Thoracic aorta (tissue), 2 donors: ENCODE results near the gene TRAPPC12. TPM values are rescaled to one million over a fixed set of nuclear protein-coding genes. Genes with fewer than 3 reads are reported as not detected.

Experiments used
- ATAC-seq: fragments of 150-250 bp; one replicate; pipeline ENCODE4 v1.8.0; 2017; ENCODE audit warnings: low read depth; ENCODE audit not compliant: insufficient number of reproducible peaks, low FRiP score
- DNase-seq: peaks from one replicate; pipeline ENCODE4 v3.0.0-alpha.2; 2020; ENCODE audit warnings: low spot score
- H3K27ac ChIP-seq, 2 donors: fragments of 200-600 bp; sonication (generic); 1 replicate in 1 of 2; 2 replicates in 1 of 2; pipeline ENCODE4 v1.5.1; 2016; ENCODE audit warnings: mild to moderate bottlenecking in 2 of 2, moderate library complexity in 2 of 2
- H3K27me3 ChIP-seq: fragments of 200-600 bp; sonication (generic); replicated peaks from 2 replicates; pipeline ENCODE4 v1.6.0; 2016; ENCODE audit warnings: mild to moderate bottlenecking; ENCODE audit not compliant: insufficient read depth
- H3K36me3 ChIP-seq: fragments of 200-600 bp; sonication (generic); one replicate; pipeline ENCODE4 v1.5.1; 2016
- H3K4me1 ChIP-seq, 2 donors: fragments of 200-600 bp; sonication (generic); 1 replicate in 1 of 2; 2 replicates in 1 of 2; pipeline versions ENCODE4 v1.5.1 to v1.6.0; 2016; ENCODE audit warnings: low read depth in 2 of 2, mild to moderate bottlenecking in 1 of 2; ENCODE audit not compliant: control insufficient read depth in 1 of 2
- H3K4me3 ChIP-seq: fragments of 200-600 bp; sonication (generic); 2 replicates; pipeline ENCODE4 v1.5.1; 2016; ENCODE audit warnings: mild to moderate bottlenecking
- H3K9me3 ChIP-seq: fragments of 200-600 bp; sonication (generic); 2 replicates; pipeline ENCODE4 v1.5.1; 2016
- CTCF ChIP-seq: fragments of 200-600 bp; sonication (generic); IDR thresholded peaks from one replicate; pipeline ENCODE4 v1.5.1; 2019; ENCODE audit warnings: antibody characterized with exemption
- total RNA-seq, 2 donors: library from RNA; depleted of rRNA; stranded (reverse); fragments of >200 nt; gene quantifications; one replicate each; pipeline versions ENCODE4 v1.1.0 to v1.2.3, GENCODE V29; 2016

The TRAPPC12 gene
- total RNA-seq, 2 donors from 2014 or later: 121 to 180 TPM

GRCh38 chr2:3503046-3503445, 123.6 kb downstream of the TRAPPC12 start:
- Histone ChIP-seq H3K9me3 (no peaks in the 10 kb centered on the region), H3K27ac (no peak overlapping the region), H3K36me3 (peaks cover 43% of the 10 kb centered on the region), H3K4me1 (no peaks in the 10 kb centered on the region), H3K4me3 (no peak overlapping the region), H3K27me3 (no peaks in the 10 kb centered on the region)
- no peak for ATAC-seq
- DNase-seq: no peak
- no peak for TF ChIP-seq CTCF

GRCh38 chr2:3503483-3503882, 124.0 kb downstream of the TRAPPC12 start:
- no peaks in the 10 kb centered on the region for H3K4me1 ChIP-seq
- ATAC-seq (no peak), DNase-seq (no peak)
- no peaks in the 10 kb centered on the region for H3K9me3 ChIP-seq
- no peak overlapping the region for H3K4me3 ChIP-seq
- no peak overlapping the region for H3K27ac ChIP-seq
- H3K27me3 ChIP-seq: no peaks in the 10 kb centered on the region
- peaks cover 40% of the 10 kb centered on the region for H3K36me3 ChIP-seq
- no peak for TF ChIP-seq CTCF

GRCh38 chr2:3504741-3505140, 125.2 kb downstream of the TRAPPC12 start:
- no peaks in the 10 kb centered on the region for H3K9me3 ChIP-seq
- ATAC-seq (no peak), DNase-seq (no peak)
- no peak overlapping the region for H3K4me3 ChIP-seq
- no peaks in the 10 kb centered on the region for H3K4me1 ChIP-seq
- peaks cover 27% of the 10 kb centered on the region for H3K36me3 ChIP-seq
- H3K27ac ChIP-seq: no peak overlapping the region
- no peaks in the 10 kb centered on the region for H3K27me3 ChIP-seq
- TF ChIP-seq CTCF: no peak

GRCh38 chr2:3505771-3506170, 126.3 kb downstream of the TRAPPC12 start:
- Histone ChIP-seq H3K36me3 (peaks cover 20% of the 10 kb centered on the region), H3K27ac (no peak overlapping the region), H3K4me1 (no peaks in the 10 kb centered on the region), H3K27me3 (no peaks in the 10 kb centered on the region), H3K9me3 (no peaks in the 10 kb centered on the region), H3K4me3 (no peak overlapping the region)
- DNase-seq (no peak), ATAC-seq (no peak)
- no peak for TF ChIP-seq CTCF

GRCh38 chr2:3512086-3512485, 132.6 kb downstream of the TRAPPC12 start:
- ATAC-seq (no peak), DNase-seq (no peak)
- Histone ChIP-seq H3K36me3 (peaks cover 39% of the 10 kb centered on the region), H3K9me3 (no peaks in the 10 kb centered on the region), H3K27ac (no peak overlapping the region), H3K4me1 (no peaks in the 10 kb centered on the region), H3K4me3 (no peak overlapping the region), H3K27me3 (no peaks in the 10 kb centered on the region)
- TF ChIP-seq CTCF: no peak
